HepG2 (cell line): ENCODE measurements around the gene CFAP97D1. TPM values are rescaled to one million over a fixed set of nuclear protein-coding genes. Genes with fewer than 3 reads are reported as not detected.

ENCODE experiments used
- CBX5 ChIP-seq: sonication (generic); formaldehyde crosslinking; IDR thresholded peaks from 2 replicates; pipeline ENCODE4 v1.4.0; 2020; ENCODE audit warnings: missing genetic modification reagents, borderline replicate concordance
- DPF2 ChIP-seq: sonication (generic); formaldehyde crosslinking; IDR thresholded peaks from 2 replicates; pipeline ENCODE4 v1.4.0; 2020; ENCODE audit warnings: mild to moderate bottlenecking, low read depth, missing genetic modification reagents, borderline replicate concordance
- ERF ChIP-seq: IDR thresholded peaks from 2 replicates; pipeline ENCODE4 v1.6.1; 2018; ENCODE audit warnings: missing biosample characterization, missing genetic modification reagents
- MAZ ChIP-seq, 2 experiments: sonication (generic) in 1 of 2; formaldehyde crosslinking in 1 of 2; IDR thresholded peaks; 2 replicates each; pipeline versions ENCODE4 v1.5.0 to v1.6.1; 2012 to 2020; ENCODE audit warnings: low read depth in 2 of 2, mild to moderate bottlenecking in 2 of 2, borderline replicate concordance in 1 of 2, improper control_type of control experiment in 1 of 2, low read length in 1 of 2, missing genetic modification reagents in 1 of 2, moderate library complexity in 1 of 2
- MXD4 ChIP-seq: IDR thresholded peaks from 2 replicates; pipeline ENCODE4 v1.6.1; 2016; ENCODE audit warnings: mild to moderate bottlenecking, missing biosample characterization, missing genetic modification reagents
- NFIB ChIP-seq: sonication (generic); formaldehyde crosslinking; IDR thresholded peaks from 2 replicates; pipeline ENCODE4 v1.9.0; 2021; ENCODE audit warnings: missing genetic modification reagents, mild to moderate bottlenecking, borderline replicate concordance
- PHF20 ChIP-seq: sonication (generic); formaldehyde crosslinking; IDR thresholded peaks from 2 replicates; pipeline ENCODE4 v1.5.0; 2020; ENCODE audit warnings: mild to moderate bottlenecking, missing genetic modification reagents
- SNRNP70 ChIP-seq: fragments of 200-400 bp; formaldehyde crosslinking; IDR thresholded peaks from 2 replicates; pipeline ENCODE4 v1.6.1; 2017; ENCODE audit warnings: mild to moderate bottlenecking, low read depth, low read length, moderate library complexity
- TBL1XR1 ChIP-seq: fragments of 150-350 bp; IDR thresholded peaks from 2 replicates; pipeline ENCODE4 v1.6.1; 2014; ENCODE audit warnings: borderline replicate concordance, low read length; ENCODE audit not compliant: partially characterized antibody
- ZBTB21 ChIP-seq: sonication (generic); formaldehyde crosslinking; IDR thresholded peaks from 2 replicates; pipeline ENCODE4 v1.4.0; 2020; ENCODE audit warnings: missing genetic modification reagents
- ZNF33A ChIP-seq: sonication (generic); formaldehyde crosslinking; IDR thresholded peaks from 2 replicates; pipeline ENCODE4 v1.5.1; 2020; ENCODE audit warnings: missing genetic modification reagents, mild to moderate bottlenecking, moderate library complexity, borderline replicate concordance
- ZNF530 ChIP-seq: sonication (generic); formaldehyde crosslinking; IDR thresholded peaks from 2 replicates; pipeline ENCODE4 v1.5.0; 2020; ENCODE audit warnings: low read depth, mild to moderate bottlenecking, missing genetic modification reagents
- ZNF547 ChIP-seq: sonication (generic); formaldehyde crosslinking; IDR thresholded peaks from 2 replicates; pipeline ENCODE4 v1.5.1; 2020; ENCODE audit warnings: mild to moderate bottlenecking, missing genetic modification reagents
- ZNF558 ChIP-seq: sonication (generic); formaldehyde crosslinking; IDR thresholded peaks from 2 replicates; pipeline ENCODE4 v1.9.0; 2022; ENCODE audit warnings: mild to moderate bottlenecking, missing genetic modification reagents, borderline replicate concordance
- ZNF562 ChIP-seq: sonication (generic); formaldehyde crosslinking; IDR thresholded peaks from 2 replicates; pipeline ENCODE4 v1.8.0; 2022; ENCODE audit warnings: missing genetic modification reagents, borderline replicate concordance
- ZNF598 ChIP-seq: sonication (generic); formaldehyde crosslinking; IDR thresholded peaks from 2 replicates; pipeline ENCODE4 v1.5.1; 2020; ENCODE audit warnings: mild to moderate bottlenecking, missing genetic modification reagents, borderline replicate concordance
- polyA plus RNA-seq, 8 experiments: library from polyadenylated mRNA; depleted of rRNA in 3 of 8; stranded (reverse) in 7 of 8; unstranded in 1 of 8; fragments of >200 nt; fragmentation: Illumina TruSeq in 4 of 8; extraction: Trizol in 4 of 8; gene quantifications; 2 replicates each; pipeline versions ENCODE4 v1.2.1 to v1.2.3, GENCODE V29; 2011 to 2016; ENCODE audit warnings: low read depth in 4 of 8, missing spikeins in 1 of 8, mixed read lengths in 1 of 8; ENCODE audit not compliant: insufficient read depth in 1 of 8
- total RNA-seq, 5 experiments: library from RNA; depleted of rRNA; stranded (reverse); fragments of >200 nt; fragmentation: Illumina TruSeq; extraction: Trizol; gene quantifications; 2 replicates each; pipeline ENCODE4 v1.2.3, GENCODE V29; 2016; ENCODE audit warnings: low read depth in 1 of 5
- TF ChIP-seq, protein P1 (sequence below): sonication (generic); formaldehyde crosslinking; IDR thresholded peaks from 2 replicates; pipeline ENCODE4 v1.8.1; 2023; ENCODE audit warnings: missing genetic modification reagents, inconsistent platforms, borderline replicate concordance
- TF ChIP-seq, protein P2 (sequence below): sonication (generic); formaldehyde crosslinking; IDR thresholded peaks from 2 replicates; pipeline ENCODE4 v1.8.0; 2022; ENCODE audit warnings: mild to moderate bottlenecking, missing genetic modification reagents; ENCODE audit not compliant: insufficient replicate concordance
- TF ChIP-seq, protein P3 (sequence below): sonication (generic); formaldehyde crosslinking; IDR thresholded peaks from 2 replicates; pipeline ENCODE4 v1.5.0; 2020; ENCODE audit warnings: missing genetic modification reagents
- TF ChIP-seq, protein P4 (sequence below): sonication (generic); formaldehyde crosslinking; IDR thresholded peaks from 2 replicates; pipeline ENCODE4 v1.4.0; 2020; ENCODE audit warnings: missing genetic modification reagents
- TF ChIP-seq, protein P5 (sequence below): sonication (generic); formaldehyde crosslinking; IDR thresholded peaks from 2 replicates; pipeline ENCODE4 v1.8.0; 2022; ENCODE audit warnings: mild to moderate bottlenecking, missing genetic modification reagents, moderate library complexity

Gene CFAP97D1
- total and polyA plus RNA-seq, 2 of the 13 experiments (the other 11 are each of a cell fraction or from before 2014, with no cell fraction given) = 0.02 TPM; not detected in 1

DNA sequence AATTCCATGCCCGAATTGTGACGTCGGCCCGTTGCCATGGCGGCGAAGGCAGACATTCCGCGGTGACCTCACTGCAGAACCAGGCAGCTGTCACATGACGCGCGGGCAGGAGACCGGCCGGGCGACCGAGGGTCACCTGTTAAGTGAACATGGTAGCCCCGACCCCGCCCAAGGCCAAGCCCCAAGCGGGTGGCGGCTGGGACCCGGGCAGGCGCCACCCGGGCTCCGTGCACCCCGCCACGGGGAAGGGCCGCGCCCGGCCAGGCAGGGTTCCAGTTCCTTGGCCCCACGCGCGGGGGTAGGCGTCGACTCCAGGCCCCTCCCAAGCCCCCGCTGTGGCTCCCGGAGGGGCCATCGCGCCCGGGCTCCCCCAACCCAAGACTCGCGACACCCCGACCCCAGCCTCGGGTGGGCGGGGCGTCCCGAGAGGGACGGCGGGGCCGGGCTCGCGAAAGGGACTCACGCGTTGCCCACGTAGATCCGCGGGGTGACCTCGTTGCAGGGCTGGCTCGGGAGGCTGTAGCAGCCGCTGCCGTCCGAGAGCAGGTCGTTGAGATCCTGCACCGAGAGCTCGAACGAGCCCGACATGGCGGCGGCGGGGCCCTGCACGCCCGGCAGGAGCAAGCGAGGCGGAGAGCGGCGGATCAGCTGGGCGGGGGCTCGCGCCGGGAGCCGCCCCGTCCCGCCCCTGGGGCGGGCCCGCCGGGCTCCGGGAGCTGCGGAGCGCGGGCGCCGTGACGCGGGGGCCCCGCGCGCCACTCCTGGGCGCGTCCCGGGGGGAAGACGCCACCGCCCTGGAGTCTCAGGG is 1.7 kb upstream of the CFAP97D1 start, which contains the start of gene DUSP3 (continued):
- TF ChIP-seq ZBTB21 (CRISPR knock-in tag) = peak; percentile 94
- no peak for TF ChIP-seq ZNF530
- TF ChIP-seq, protein P1, sequence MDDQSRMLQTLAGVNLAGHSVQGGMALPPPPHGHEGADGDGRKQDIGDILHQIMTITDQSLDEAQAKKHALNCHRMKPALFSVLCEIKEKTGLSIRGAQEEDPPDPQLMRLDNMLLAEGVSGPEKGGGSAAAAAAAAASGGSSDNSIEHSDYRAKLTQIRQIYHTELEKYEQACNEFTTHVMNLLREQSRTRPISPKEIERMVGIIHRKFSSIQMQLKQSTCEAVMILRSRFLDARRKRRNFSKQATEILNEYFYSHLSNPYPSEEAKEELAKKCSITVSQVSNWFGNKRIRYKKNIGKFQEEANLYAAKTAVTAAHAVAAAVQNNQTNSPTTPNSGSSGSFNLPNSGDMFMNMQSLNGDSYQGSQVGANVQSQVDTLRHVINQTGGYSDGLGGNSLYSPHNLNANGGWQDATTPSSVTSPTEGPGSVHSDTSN = no peak
- TF ChIP-seq MXD4 (CRISPR knock-in tag) = peak; percentile 62; the same call in 1 of the 2 replicates
- peak; percentile 79; the same call in 1 of the 2 replicates for TF ChIP-seq ERF (CRISPR knock-in tag)
- no peak for TF ChIP-seq NFIB
- TF ChIP-seq ZNF562 (CRISPR knock-in tag) = no peak
- TF ChIP-seq ZNF598 = peak; percentile 89
- TF ChIP-seq, protein P2, sequence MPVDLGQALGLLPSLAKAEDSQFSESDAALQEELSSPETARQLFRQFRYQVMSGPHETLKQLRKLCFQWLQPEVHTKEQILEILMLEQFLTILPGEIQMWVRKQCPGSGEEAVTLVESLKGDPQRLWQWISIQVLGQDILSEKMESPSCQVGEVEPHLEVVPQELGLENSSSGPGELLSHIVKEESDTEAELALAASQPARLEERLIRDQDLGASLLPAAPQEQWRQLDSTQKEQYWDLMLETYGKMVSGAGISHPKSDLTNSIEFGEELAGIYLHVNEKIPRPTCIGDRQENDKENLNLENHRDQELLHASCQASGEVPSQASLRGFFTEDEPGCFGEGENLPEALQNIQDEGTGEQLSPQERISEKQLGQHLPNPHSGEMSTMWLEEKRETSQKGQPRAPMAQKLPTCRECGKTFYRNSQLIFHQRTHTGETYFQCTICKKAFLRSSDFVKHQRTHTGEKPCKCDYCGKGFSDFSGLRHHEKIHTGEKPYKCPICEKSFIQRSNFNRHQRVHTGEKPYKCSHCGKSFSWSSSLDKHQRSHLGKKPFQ = peak; percentile 79
- TF ChIP-seq, protein P3, sequence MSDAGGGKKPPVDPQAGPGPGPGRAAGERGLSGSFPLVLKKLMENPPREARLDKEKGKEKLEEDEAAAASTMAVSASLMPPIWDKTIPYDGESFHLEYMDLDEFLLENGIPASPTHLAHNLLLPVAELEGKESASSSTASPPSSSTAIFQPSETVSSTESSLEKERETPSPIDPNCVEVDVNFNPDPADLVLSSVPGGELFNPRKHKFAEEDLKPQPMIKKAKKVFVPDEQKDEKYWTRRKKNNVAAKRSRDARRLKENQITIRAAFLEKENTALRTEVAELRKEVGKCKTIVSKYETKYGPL (CRISPR knock-in tag) = peak; percentile 75; the same call in 1 of the 2 replicates
- no peak; the same call in none of the 2 replicates for TF ChIP-seq CBX5 (CRISPR knock-in tag)
- no peak for TF ChIP-seq ZNF33A
- TF ChIP-seq PHF20 (CRISPR knock-in tag) = peak; percentile 55
- TF ChIP-seq, protein P4, sequence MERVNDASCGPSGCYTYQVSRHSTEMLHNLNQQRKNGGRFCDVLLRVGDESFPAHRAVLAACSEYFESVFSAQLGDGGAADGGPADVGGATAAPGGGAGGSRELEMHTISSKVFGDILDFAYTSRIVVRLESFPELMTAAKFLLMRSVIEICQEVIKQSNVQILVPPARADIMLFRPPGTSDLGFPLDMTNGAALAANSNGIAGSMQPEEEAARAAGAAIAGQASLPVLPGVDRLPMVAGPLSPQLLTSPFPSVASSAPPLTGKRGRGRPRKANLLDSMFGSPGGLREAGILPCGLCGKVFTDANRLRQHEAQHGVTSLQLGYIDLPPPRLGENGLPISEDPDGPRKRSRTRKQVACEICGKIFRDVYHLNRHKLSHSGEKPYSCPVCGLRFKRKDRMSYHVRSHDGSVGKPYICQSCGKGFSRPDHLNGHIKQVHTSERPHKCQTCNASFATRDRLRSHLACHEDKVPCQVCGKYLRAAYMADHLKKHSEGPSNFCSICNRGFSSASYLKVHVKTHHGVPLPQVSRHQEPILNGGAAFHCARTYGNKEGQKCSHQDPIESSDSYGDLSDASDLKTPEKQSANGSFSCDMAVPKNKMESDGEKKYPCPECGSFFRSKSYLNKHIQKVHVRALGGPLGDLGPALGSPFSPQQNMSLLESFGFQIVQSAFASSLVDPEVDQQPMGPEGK = peak; percentile 63
- peak; percentile 42; the same call in 1 of the 2 replicates for TF ChIP-seq DPF2 (CRISPR knock-in tag)
- TF ChIP-seq ZNF558 (CRISPR knock-in tag) = peak; percentile 98
- TF ChIP-seq SNRNP70 = no peak
- TF ChIP-seq MAZ (IDR thresholded peaks at IDR 0.05; ENCODE audit: borderline replicate concordance, low read depth, low read length) = peak; percentile 24; the same call in 1 of the 2 replicates
- peak; percentile 84; the same call in 1 of the 2 replicates for TF ChIP-seq MAZ (CRISPR knock-in tag; IDR thresholded peaks at IDR 0.05; ENCODE audit: low read depth)
- TF ChIP-seq ZNF547 (CRISPR knock-in tag) = peak; percentile 86; the same call in 1 of the 2 replicates
- TF ChIP-seq, protein P5, sequence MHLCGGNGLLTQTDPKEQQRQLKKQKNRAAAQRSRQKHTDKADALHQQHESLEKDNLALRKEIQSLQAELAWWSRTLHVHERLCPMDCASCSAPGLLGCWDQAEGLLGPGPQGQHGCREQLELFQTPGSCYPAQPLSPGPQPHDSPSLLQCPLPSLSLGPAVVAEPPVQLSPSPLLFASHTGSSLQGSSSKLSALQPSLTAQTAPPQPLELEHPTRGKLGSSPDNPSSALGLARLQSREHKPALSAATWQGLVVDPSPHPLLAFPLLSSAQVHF (CRISPR knock-in tag) = 0 out of 2 replicates have a peak, but pooled peaks have one; percentile 58
- peak; percentile 27 for TF ChIP-seq TBL1XR1
